GM23248 (cell line): Measurements from ENCODE around the gene CARMIL1.

ENCODE experiments used
- EZH2 ChIP-seq: fragments of 200-600 bp; sonication (generic); IDR thresholded peaks from 2 replicates; pipeline ENCODE4 v1.6.1; 2018; ENCODE audit warnings: antibody characterized with exemption, mild to moderate bottlenecking; ENCODE audit not compliant: insufficient read depth, poor library complexity, severe bottlenecking
- EZH2phosphoT487 ChIP-seq: fragments of 200-600 bp; sonication (generic); IDR thresholded peaks from 2 replicates; pipeline ENCODE4 v1.6.1; 2018; ENCODE audit warnings: antibody characterized with exemption, moderate library complexity, mild to moderate bottlenecking, low read depth; ENCODE audit not compliant: insufficient read depth

- no peak for TF ChIP-seq EZH2
- TF ChIP-seq EZH2phosphoT487, result no peak
These were observed 13.2 kb downstream of the CARMIL1 start for GRCh38 chr6:25292384-25292783.
